Neural crest cell (in vitro differentiated cells): ENCODE measurements around the gene POT1. TPM values are rescaled to one million over a fixed set of nuclear protein-coding genes. Genes with fewer than 3 reads are reported as not detected.

Experiments
- DNase-seq: peaks from one replicate; pipeline ENCODE4 v3.0.0; 2021; ENCODE audit warnings: low read depth, mixed read lengths, low spot score
- H3K27ac Mint-ChIP-seq: one replicate; pipeline ENCODE4 v1.8.0; 2021; ENCODE audit warnings: mild to moderate bottlenecking, mixed read lengths; ENCODE audit not compliant: unreplicated experiment
- H3K27me3 Mint-ChIP-seq: 2 replicates; pipeline ENCODE4 v1.8.0; 2021; ENCODE audit warnings: low read depth, mild to moderate bottlenecking, mixed read lengths
- H3K36me3 Mint-ChIP-seq: 2 replicates; pipeline ENCODE4 v1.8.0; 2021; ENCODE audit warnings: low read depth, mild to moderate bottlenecking, mixed read lengths
- H3K4me1 Mint-ChIP-seq: 2 replicates; pipeline ENCODE4 v1.8.0; 2021; ENCODE audit warnings: mixed read lengths
- H3K4me3 Mint-ChIP-seq: one replicate; pipeline ENCODE4 v1.8.0; 2021; ENCODE audit warnings: mild to moderate bottlenecking, mixed read lengths
- H3K9me3 Mint-ChIP-seq: 2 replicates; pipeline ENCODE4 v1.8.0; 2021; ENCODE audit warnings: mixed read lengths
- total RNA-seq: library from RNA; stranded (reverse); gene quantifications from 2 replicates; pipeline ENCODE4 v1.2.1, GENCODE V29; 2021
- TF ChIP-seq, protein P1 (sequence below): fragments of 200-600 bp; sonication (generic); conservative IDR thresholded peaks from 2 replicates; pipeline ENCODE4 v1.5.0; 2021; ENCODE audit warnings: antibody characterized with exemption, mild to moderate bottlenecking

POT1 gene
- total RNA-seq, 1 donor from 2014 or later = 23.6 TPM

DNA sequence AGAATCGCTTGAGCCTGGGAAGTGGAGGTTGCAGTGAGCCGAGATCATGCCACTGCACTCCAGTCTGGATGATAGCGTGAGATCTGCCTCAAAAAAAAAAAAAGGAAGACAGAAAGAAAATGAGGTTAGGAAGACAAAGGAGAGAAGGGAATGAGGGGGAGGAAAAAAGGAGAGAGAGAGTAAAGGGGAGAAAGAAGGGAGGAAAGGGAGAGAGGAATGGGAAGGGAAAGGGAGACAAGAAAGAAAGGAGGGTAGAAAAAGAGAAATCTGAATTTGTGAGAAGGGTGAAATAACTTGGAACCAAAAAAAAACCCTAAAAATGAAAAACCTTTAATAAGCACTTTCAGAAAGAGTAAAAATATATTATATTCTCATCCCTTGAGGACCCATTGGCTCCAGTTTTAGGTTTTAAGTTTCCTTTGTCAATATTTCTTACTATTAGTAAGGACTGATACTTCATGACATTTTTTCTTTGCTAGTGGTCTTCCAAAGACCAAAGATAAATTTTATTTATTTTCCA lies 54.9 kb downstream of the POT1 start:
- H3K27ac Mint-ChIP-seq = no peak overlapping the region
- TF ChIP-seq, protein P1, sequence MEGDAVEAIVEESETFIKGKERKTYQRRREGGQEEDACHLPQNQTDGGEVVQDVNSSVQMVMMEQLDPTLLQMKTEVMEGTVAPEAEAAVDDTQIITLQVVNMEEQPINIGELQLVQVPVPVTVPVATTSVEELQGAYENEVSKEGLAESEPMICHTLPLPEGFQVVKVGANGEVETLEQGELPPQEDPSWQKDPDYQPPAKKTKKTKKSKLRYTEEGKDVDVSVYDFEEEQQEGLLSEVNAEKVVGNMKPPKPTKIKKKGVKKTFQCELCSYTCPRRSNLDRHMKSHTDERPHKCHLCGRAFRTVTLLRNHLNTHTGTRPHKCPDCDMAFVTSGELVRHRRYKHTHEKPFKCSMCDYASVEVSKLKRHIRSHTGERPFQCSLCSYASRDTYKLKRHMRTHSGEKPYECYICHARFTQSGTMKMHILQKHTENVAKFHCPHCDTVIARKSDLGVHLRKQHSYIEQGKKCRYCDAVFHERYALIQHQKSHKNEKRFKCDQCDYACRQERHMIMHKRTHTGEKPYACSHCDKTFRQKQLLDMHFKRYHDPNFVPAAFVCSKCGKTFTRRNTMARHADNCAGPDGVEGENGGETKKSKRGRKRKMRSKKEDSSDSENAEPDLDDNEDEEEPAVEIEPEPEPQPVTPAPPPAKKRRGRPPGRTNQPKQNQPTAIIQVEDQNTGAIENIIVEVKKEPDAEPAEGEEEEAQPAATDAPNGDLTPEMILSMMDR = no peak
- H3K36me3 Mint-ChIP-seq = peaks cover 4% of the 10 kb centered on the region
- no peak overlapping the region for H3K4me3 Mint-ChIP-seq
- no peak for DNase-seq
- no peaks in the 10 kb centered on the region for H3K9me3 Mint-ChIP-seq
- no peaks in the 10 kb centered on the region for H3K4me1 Mint-ChIP-seq
- H3K27me3 Mint-ChIP-seq = no peaks in the 10 kb centered on the region

DNA sequence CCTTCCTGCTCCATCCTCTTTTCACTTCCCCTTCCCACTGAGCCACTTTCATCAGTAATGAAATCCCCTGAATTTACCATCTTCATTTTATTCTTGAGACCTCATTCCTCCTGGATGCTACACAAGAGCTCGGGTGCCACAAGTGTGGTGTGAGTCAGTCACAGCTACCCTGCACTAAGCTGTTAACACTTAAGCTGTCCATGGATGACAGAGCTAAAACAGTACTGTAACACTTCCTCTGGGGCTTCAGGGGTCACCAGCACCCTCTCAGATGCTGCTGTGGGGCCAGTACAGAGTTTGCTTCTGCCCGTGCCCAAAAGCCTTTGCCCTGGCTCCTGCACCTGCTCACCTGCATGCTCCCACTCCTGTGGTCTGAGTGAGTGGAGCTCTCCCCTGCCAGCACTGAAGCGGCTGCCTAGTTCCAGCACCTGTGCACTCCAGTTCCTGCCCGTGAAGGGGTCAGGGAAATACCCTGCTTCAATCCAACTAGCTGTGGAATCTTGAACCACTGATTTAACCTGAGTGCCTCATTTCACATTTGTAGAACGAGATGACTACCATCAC lies 71.9 kb downstream of the POT1 start:
- no peak for DNase-seq
- H3K4me1 Mint-ChIP-seq = no peaks in the 10 kb centered on the region
- TF ChIP-seq, protein P1 = no peak
- peaks cover 14% of the 10 kb centered on the region for H3K36me3 Mint-ChIP-seq
- H3K4me3 Mint-ChIP-seq = no peak overlapping the region
- no peak overlapping the region for H3K27ac Mint-ChIP-seq
- H3K9me3 Mint-ChIP-seq = no peaks in the 10 kb centered on the region
- no peaks in the 10 kb centered on the region for H3K27me3 Mint-ChIP-seq

DNA sequence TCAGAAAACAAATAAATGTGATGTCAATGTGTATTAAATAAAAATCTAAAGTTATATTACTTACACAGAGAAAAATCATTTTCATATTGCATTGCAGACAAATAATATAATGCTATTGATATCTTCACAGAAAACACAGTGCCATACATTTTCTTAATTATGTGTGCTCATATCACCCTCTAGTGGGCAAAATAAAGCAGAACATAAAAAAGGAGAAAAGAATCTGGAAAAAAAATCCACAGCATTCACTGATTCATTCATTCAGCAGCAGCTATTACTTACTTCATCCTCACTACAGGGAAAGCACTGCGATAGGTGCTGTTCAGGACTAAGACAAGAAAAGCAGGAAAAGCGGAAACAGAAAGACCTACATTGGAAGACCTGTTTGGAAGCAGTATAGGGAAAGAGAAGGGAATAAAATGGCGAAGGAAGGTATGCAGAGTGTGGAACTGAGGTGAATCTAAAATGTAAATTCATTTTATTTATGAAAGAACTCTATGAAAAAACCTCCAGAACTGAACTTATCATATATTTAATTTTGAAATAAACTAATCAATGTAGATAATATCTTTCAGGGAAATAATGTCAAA lies 73.2 kb downstream of the POT1 start:
- Mint-ChIP-seq H3K27me3 (no peaks in the 10 kb centered on the region), H3K4me1 (no peaks in the 10 kb centered on the region), H3K9me3 (no peaks in the 10 kb centered on the region), H3K27ac (no peak overlapping the region), H3K4me3 (no peak overlapping the region), H3K36me3 (peaks cover 7% of the 10 kb centered on the region)
- TF ChIP-seq, protein P1 = peak; percentile 85
- DNase-seq = no peak

DNA sequence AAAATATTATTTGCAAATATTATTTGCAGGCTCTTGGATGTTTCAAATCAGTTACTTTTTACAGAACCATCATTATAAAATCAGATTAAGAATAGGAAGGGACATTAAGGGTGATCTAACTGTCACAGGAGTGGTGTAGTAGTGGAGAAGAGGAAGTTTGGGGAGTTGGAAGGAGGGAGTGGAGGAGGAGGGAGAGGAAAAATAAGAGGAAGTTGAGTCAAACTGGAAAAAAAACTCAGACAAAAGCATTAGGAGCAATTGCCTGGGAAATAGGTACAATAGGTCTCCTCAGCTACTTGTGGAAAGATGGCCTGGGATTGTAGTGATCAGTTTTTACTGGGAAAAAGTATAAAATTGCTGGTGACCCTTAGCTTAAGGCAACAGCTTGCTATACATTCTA lies 86.3 kb downstream of the POT1 start:
- Mint-ChIP-seq H3K36me3 (peaks cover 3% of the 10 kb centered on the region), H3K27ac (no peak overlapping the region), H3K27me3 (no peaks in the 10 kb centered on the region), H3K4me1 (no peaks in the 10 kb centered on the region), H3K9me3 (no peaks in the 10 kb centered on the region), H3K4me3 (no peak overlapping the region)
- TF ChIP-seq, protein P1 = no peak
- no peak for DNase-seq

DNA sequence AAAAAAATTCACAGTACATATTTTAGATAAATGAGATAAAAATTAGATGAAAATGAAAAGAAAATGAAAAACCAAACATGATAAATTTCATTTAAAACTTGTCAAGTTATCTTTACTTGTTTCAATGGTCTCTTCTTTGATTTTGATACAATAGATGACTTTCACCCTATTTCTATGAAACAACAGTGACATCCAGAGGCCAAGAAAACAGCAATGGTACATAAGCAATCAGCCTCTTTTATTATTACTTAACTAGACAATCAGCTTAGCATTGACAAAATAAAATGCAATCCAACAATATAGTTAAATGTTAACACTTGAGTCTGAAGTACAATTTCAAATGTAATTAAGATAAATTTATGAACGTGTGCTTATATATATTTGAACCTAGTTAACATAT lies 89.2 kb downstream of the POT1 start:
- no peaks in the 10 kb centered on the region for H3K4me1 Mint-ChIP-seq
- H3K4me3 Mint-ChIP-seq = no peak overlapping the region
- no peak overlapping the region for H3K27ac Mint-ChIP-seq
- H3K27me3 Mint-ChIP-seq = no peaks in the 10 kb centered on the region
- peaks cover 3% of the 10 kb centered on the region for H3K36me3 Mint-ChIP-seq
- DNase-seq = no peak
- TF ChIP-seq, protein P1 = peak; percentile 57
- no peaks in the 10 kb centered on the region for H3K9me3 Mint-ChIP-seq
